SK-N-SH treated with all-trans-retinoic acid at 6 μM for 48 hours (cell line): ENCODE results near the gene HK3.

Source experiments
- ATAC-seq: fragments of 200-7000 bp; cut with Tn5 transposase; 3 replicates; pipeline ENCODE4 v1.9.1; 2020; ENCODE audit warnings: mild to moderate bottlenecking, moderate library complexity
- ARNTL ChIP-seq: fragments of 450-650 bp; formaldehyde crosslinking; IDR thresholded peaks from 2 replicates; pipeline ENCODE4 v1.5.0; 2020; ENCODE audit warnings: low read depth, mild to moderate bottlenecking, moderate library complexity, borderline replicate concordance
- BACH2 ChIP-seq: fragments of 250-450 bp; sonication (Bioruptor Pico); IDR thresholded peaks from 2 replicates; pipeline ENCODE4 v1.9.0; 2021; ENCODE audit warnings: mild to moderate bottlenecking, borderline replicate concordance
- CREB5 ChIP-seq: fragments of 250-450 bp; sonication (Bioruptor Pico); IDR thresholded peaks from 2 replicates; pipeline ENCODE4 v1.5.1; 2020; ENCODE audit warnings: low read depth, mild to moderate bottlenecking, moderate library complexity
- CSDC2 ChIP-seq: fragments of 250-450 bp; sonication (Bioruptor Pico); IDR thresholded peaks from 2 replicates; pipeline ENCODE4 v1.5.0; 2020; ENCODE audit warnings: mild to moderate bottlenecking, moderate library complexity
- ESRRG ChIP-seq: fragments of 250-450 bp; sonication (Bioruptor Pico); IDR thresholded peaks from 2 replicates; pipeline ENCODE4 v1.6.1; 2021; ENCODE audit warnings: mild to moderate bottlenecking
- GLIS3 ChIP-seq: fragments of 250-450 bp; sonication (Bioruptor Pico); IDR thresholded peaks from 2 replicates; pipeline ENCODE4 v1.5.0; 2020; ENCODE audit warnings: mild to moderate bottlenecking, moderate library complexity
- ISL1 ChIP-seq: fragments of 250-450 bp; sonication (Bioruptor Pico); IDR thresholded peaks from 2 replicates; pipeline ENCODE4 v2.1.2; 2022; ENCODE audit warnings: mild to moderate bottlenecking, moderate library complexity
- OSR1 ChIP-seq: fragments of 250-450 bp; sonication (Bioruptor Pico); IDR thresholded peaks from 2 replicates; pipeline ENCODE4 v1.8.0; 2022; ENCODE audit warnings: moderate library complexity, mild to moderate bottlenecking, inconsistent platforms
- POU6F1 ChIP-seq: fragments of 250-450 bp; sonication (Bioruptor Pico); IDR thresholded peaks from 2 replicates; pipeline ENCODE4 v1.8.0; 2021; ENCODE audit warnings: low read depth, mild to moderate bottlenecking, moderate library complexity, borderline replicate concordance
- PPARA ChIP-seq: fragments of 250-450 bp; sonication (Bioruptor Pico); IDR thresholded peaks from 2 replicates; pipeline ENCODE4 v1.5.0; 2020; ENCODE audit warnings: mild to moderate bottlenecking, borderline replicate concordance
- RARB ChIP-seq: fragments of 250-450 bp; sonication (Bioruptor Pico); IDR thresholded peaks from 2 replicates; pipeline ENCODE4 v1.8.0; 2021; ENCODE audit warnings: mild to moderate bottlenecking, moderate library complexity
- SNAI2 ChIP-seq: fragments of 250-450 bp; sonication (Bioruptor Pico); IDR thresholded peaks from 2 replicates; pipeline ENCODE4 v1.5.0; 2020; ENCODE audit warnings: mild to moderate bottlenecking, moderate library complexity
- TCF4 ChIP-seq: fragments of 250-450 bp; sonication (Bioruptor Pico); IDR thresholded peaks from 2 replicates; pipeline ENCODE4 v1.8.0; 2021; ENCODE audit warnings: mild to moderate bottlenecking, moderate library complexity, borderline replicate concordance
- TOX ChIP-seq: fragments of 250-450 bp; sonication (Bioruptor Pico); IDR thresholded peaks from 2 replicates; pipeline ENCODE4 v1.8.0; 2021; ENCODE audit warnings: mild to moderate bottlenecking, moderate library complexity, borderline replicate concordance
- TSHZ2 ChIP-seq: fragments of 250-450 bp; sonication (Bioruptor Pico); IDR thresholded peaks from 2 replicates; pipeline ENCODE4 v1.5.0; 2020; ENCODE audit warnings: mild to moderate bottlenecking, moderate library complexity
- ZC3H10 ChIP-seq: fragments of 250-450 bp; sonication (Bioruptor Pico); IDR thresholded peaks from 2 replicates; pipeline ENCODE4 v1.5.1; 2021; ENCODE audit warnings: mild to moderate bottlenecking, moderate library complexity
- ZFP30 ChIP-seq: fragments of 450-650 bp; formaldehyde crosslinking; IDR thresholded peaks from 2 replicates; pipeline ENCODE4 v1.5.0; 2022; ENCODE audit warnings: mild to moderate bottlenecking, moderate library complexity
- ZNF565 ChIP-seq: fragments of 450-650 bp; formaldehyde crosslinking; conservative IDR thresholded peaks from 2 replicates; pipeline ENCODE4 v1.5.0; 2020; ENCODE audit warnings: low read depth, mild to moderate bottlenecking, moderate library complexity
- ZNF70 ChIP-seq: fragments of 450-650 bp; formaldehyde crosslinking; IDR thresholded peaks from 2 replicates; pipeline ENCODE4 v1.5.0; 2020; ENCODE audit warnings: mild to moderate bottlenecking, moderate library complexity
- ZNF8 ChIP-seq: fragments of 450-650 bp; formaldehyde crosslinking; IDR thresholded peaks from 2 replicates; pipeline ENCODE4 v1.5.0; 2020; ENCODE audit warnings: mild to moderate bottlenecking, moderate library complexity

HK3 gene

GRCh38 chr5:176851380-176851779 lies 47.8 kb downstream of the HK3 start:
- no peak for TF ChIP-seq GLIS3 (CRISPR knock-in tag)
- TF ChIP-seq PPARA (CRISPR knock-in tag): no peak
- TF ChIP-seq POU6F1 (CRISPR knock-in tag): no peak
- no peak for TF ChIP-seq ARNTL (CRISPR knock-in tag)
- no peak for TF ChIP-seq CSDC2 (CRISPR knock-in tag)
- no peak for TF ChIP-seq ZC3H10
- TF ChIP-seq SNAI2 (CRISPR knock-in tag): no peak
- no peak for TF ChIP-seq OSR1 (CRISPR knock-in tag)
- ATAC-seq: no peak

GRCh38 chr5:176850371-176851245 lies 48.5 kb downstream of the HK3 start:
- ATAC-seq: no peak
- TF ChIP-seq ZNF565 (CRISPR knock-in tag) (no peak), ZFP30 (CRISPR knock-in tag) (no peak), CREB5 (CRISPR knock-in tag) (no peak), ARNTL (CRISPR knock-in tag) (no peak)
- TF ChIP-seq, all 23 proteins: peak for 0

GRCh38 chr5:176849611-176850227 lies 49.4 kb downstream of the HK3 start:
- no peak for TF ChIP-seq ESRRG
- no peak for TF ChIP-seq ISL1 (CRISPR knock-in tag)
- no peak for TF ChIP-seq POU6F1 (CRISPR knock-in tag)
- no peak for TF ChIP-seq ZNF8 (CRISPR knock-in tag)
- no peak for TF ChIP-seq ZC3H10
- no peak for TF ChIP-seq PPARA (CRISPR knock-in tag)
- TF ChIP-seq ZNF70: no peak
- TF ChIP-seq TOX (CRISPR knock-in tag): no peak
- no peak for ATAC-seq

GRCh38 chr5:176848651-176849050 lies 50.5 kb downstream of the HK3 start:
- ATAC-seq: no peak
- no peak for TF ChIP-seq TOX (CRISPR knock-in tag)
- no peak for TF ChIP-seq TCF4 (CRISPR knock-in tag)
- TF ChIP-seq SNAI2 (CRISPR knock-in tag): no peak
- no peak for TF ChIP-seq ZNF70
- TF ChIP-seq ZNF565 (CRISPR knock-in tag): no peak
- no peak for TF ChIP-seq BACH2 (CRISPR knock-in tag)
- TF ChIP-seq CSDC2 (CRISPR knock-in tag): no peak
- TF ChIP-seq ESRRG: no peak
- TF ChIP-seq TSHZ2 (CRISPR knock-in tag): no peak
- TF ChIP-seq ISL1 (CRISPR knock-in tag): no peak
- no peak for TF ChIP-seq GLIS3 (CRISPR knock-in tag)
- no peak for TF ChIP-seq POU6F1 (CRISPR knock-in tag)
- TF ChIP-seq ZFP30 (CRISPR knock-in tag): no peak
- TF ChIP-seq RARB: no peak
- no peak for TF ChIP-seq ZNF8 (CRISPR knock-in tag)
- no peak for TF ChIP-seq ARNTL (CRISPR knock-in tag)
- no peak for TF ChIP-seq ZC3H10
- TF ChIP-seq, all 23 proteins: peak for 0
